T1000 (cell line): Measurements from ENCODE around the gene FHIP1B.

Source experiments
- DNase-seq: peaks from one replicate; lab custom pipeline; 2025; ENCODE audit warnings: mixed read lengths; lab: John Stamatoyannopoulos, UW

Gene FHIP1B

GRCh38 chr11:6240139-6240538 is 5.7 kb upstream of the FHIP1B start:
- no peak for DNase-seq

- no peak for DNase-seq
Observed at GRCh38 chr11:6238902-6239301, 4.5 kb upstream of the FHIP1B start, which contains the start of gene CNGA4. TSS of gene CNGA4 (plus strand) at chr11:6239089. CDS start at chr11:6239207, 118 bp downstream.

- no peak for DNase-seq
Observed at GRCh38 chr11:6237761-6238302, 3.4 kb upstream of the FHIP1B start.

GRCh38 chr11:6237266-6237665 is 2.8 kb upstream of the FHIP1B start:
- DNase-seq = no peak

- no peak for DNase-seq
Observed at GRCh38 chr11:6233984-6234386, 451 bp downstream of the FHIP1B start.

DNA sequence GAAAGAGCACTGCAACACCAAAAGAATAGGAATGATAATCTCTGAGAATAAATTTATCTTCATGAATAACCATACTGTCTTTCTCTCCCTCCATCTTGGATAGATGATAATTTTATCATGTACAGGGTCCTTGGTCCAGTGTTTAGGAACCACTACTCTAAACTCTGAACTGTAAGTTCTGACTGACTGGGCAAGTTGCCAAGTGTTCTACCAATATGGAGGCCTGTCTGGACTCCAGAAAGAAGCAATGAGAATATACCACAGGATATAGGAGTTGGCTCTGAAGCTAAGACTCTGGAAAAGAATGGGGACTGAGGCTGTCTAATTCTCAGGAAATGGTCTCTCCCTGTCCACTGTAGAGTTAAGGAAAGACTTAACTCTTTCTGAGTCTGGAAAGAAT is 1.5 kb downstream of the FHIP1B start:
- DNase-seq = no peak

- no peak for DNase-seq
Observed at GRCh38 chr11:6229911-6230310, 4.5 kb downstream of the FHIP1B start.

DNA sequence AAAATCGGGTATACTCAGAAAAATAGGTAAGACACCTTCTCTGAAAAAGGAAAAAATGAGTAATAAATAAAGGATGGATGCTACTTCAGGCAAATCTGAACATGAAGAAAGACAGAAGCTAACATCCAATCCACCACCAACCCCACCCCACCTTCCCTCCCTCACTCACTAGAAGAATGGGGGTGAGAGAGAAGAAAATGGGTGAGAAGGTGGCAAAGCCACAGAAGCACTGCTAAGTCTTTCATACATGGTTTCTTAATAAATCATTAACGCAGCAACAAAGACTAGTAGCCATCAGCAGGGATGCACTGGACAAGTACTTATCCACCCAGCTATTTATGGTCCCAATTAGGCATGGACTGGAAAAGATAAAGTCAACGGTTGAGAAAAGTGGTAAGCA is 5.9 kb downstream of the FHIP1B start:
- DNase-seq = no peak

DNA sequence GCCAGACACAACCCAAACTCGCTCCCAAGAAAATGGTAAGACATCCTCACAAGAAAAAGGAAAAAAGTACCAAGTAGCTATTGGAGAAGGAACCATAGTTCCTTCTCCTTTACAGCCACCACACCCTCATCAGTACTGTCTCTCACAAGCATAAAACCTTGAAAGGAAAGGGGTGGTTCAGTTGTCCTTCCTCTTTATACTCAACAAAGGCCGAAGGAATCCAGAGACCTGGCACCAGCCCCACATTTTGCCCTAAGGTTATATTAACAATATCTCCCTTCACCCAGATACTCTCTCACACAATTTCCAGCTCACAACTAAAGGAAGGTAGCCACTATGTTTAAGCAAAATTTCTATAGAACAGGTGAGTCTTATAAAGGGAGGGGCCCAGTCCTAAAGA is 8.5 kb downstream of the FHIP1B start:
- no peak for DNase-seq

DNA sequence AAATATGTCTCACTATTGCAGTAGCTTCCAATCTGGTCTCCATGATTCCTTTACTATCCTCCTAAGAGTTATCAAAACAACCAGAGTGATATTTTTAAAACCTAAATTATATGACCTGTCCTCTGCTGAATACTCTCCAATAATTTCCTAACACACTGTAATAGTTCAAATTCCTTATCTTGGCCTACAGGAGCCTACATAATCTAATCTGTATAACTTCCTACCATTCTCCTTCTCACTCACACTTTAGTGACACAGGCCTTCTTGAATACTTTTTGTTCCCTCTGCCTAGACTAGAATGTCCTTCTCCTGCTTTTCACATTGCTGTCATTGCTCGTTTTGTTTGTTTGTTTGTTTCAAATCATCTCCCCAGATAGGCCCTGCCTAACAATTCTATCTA is 9.4 kb downstream of the FHIP1B start:
- DNase-seq = no peak

DNA sequence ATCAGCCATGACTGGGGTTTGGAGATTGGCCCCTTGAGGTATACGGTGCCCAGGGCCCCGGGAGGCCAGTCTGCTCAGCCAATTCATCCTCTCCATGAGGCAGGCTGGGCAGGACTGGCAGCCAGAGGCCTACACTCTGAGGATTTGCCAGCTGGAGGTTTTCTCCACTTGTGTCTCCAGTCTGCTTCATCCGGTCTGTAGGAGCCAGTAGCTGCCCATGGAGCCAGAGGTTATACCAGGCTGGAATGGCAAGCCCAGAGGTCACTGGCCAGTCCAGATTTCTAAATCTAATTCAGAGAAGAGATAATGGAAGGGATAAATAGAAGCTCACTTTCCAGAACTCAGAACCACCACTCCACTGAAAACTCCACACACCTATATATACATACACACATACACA is 10.0 kb downstream of the FHIP1B start:
- no peak for DNase-seq

DNA sequence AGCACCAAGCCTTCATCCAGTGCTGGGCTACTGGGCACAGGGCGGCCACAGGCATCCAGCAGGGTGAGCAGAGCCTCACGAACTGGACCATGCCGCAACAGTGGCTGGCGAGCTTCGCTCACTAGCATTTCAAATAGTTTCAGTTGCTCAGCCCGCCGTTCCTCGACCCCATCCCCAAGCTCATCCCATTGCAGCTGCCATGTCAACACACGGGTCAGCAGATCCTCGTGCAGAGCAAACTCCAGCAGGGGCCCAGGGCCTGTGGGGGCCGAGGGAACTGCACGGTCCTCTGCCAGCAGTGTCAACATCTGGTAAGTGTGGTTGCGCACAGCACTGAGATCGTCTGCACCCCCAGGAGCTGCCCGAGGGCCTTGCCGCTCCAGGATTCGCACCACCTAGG is 10.6 kb downstream of the FHIP1B start:
- DNase-seq = no peak

GRCh38 chr11:6219359-6219758 is 15.1 kb downstream of the FHIP1B start:
- peak; percentile 16 for DNase-seq

DNA sequence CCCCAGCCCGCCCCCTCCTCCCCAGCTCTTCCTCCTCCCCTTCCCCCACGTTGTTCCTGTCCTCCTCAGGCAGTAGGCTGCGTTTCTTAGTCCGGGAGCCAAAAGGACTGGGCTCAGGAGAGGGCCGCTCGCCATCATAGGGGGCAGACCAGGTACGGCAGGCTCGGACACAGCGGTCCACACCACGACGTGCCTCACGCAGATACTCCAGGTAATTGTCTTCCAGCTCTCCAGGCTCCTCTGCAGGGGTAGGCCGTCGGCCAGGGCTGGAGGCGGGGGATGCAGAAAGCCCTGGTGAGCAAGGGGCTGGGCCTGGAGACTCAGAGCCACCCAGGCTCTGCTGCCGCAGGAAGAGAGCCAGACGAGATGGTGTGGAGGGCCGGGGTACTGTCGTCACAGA is 16.7 kb downstream of the FHIP1B start:
- DNase-seq = no peak

DNA sequence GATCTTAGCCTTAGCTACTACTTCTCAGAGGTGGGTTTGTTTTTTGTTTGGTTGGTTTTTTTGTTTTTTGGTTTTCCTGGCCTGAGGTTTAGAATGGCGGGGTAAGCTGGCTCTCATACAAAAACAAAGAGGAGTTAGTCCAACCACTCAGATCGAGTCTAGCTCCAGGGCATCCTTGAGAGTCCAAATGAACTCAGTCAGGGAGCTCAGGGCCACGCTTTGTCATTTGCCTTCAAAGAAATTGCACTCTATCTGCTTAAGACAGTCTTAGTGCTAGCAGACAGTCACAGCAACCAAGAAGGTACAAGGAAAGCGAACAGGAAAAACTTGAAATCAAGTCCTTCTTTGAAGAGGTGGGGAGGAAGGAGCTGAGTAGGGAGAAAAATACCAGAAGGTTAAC is 17.9 kb downstream of the FHIP1B start:
- DNase-seq = no peak

- no peak for DNase-seq
Observed at GRCh38 chr11:6214530-6214929, 19.9 kb downstream of the FHIP1B start.

DNA sequence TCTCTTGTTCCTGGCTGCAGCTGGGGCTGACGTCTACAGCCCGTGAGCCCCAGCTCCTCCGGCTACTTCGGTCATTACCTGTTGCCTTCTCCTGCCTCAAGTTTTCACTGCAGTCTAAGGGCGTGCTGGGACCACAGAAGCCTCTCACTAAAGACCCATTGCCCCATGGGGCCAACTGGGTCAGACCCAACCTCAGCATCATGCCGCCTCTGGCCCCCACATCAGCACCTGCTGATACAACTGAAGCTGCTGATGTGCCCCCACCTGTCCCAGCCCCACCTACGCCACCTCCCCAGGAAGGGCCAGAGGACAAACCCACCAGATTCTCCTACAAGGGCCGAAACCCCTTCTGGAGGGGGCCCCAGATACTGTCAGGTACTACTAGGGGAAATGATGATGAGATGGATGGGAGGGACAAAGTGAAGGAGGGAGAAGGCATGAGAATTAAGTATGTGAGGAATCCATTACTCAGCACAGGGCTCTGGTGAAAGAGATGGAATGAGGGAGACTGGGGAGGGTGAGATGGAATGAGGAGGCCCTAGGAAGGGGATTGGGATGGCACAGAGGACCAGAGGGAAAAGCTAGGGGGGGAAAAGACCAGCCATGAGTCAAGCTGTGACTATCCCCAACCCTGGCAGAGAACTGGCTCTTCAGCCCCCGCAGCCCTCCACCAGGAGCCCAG is 24.0 kb downstream of the FHIP1B start:
- no peak for DNase-seq

GRCh38 chr11:6209801-6210200 is 24.6 kb downstream of the FHIP1B start:
- no peak for DNase-seq

DNA sequence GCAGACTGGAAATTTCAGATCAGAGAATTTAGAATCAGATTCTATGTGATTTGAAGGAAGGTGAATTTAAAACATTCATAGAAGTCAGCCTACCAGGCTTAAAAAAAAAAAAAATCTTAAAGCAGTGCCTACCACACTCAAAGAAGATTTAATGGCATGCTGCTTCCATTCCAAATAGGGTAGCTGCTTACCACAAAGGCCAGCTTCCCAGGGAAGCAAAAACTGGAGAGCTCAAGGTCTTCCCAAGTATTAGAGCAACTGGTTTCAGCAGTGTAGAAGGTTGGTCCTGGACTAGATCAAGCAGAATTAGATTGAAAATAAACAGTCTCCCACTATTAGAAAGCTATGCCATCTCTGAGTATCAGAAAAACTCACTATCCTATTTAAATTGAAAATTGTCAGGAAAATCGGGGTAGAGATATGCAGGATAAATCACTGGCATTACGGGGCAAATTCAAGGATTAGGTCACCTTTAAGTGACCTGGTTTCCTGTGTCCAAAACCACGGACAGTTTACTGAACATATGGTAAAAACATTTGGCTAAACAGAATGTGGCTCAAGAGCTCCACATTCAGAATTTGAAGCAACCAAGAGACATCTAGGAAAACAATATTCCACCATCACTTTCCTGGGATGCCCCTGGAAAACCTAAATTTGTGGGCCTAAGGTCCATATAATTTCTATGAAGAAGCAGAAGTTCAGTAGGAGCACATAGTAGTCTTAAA is 27.8 kb downstream of the FHIP1B start:
- DNase-seq = no peak

DNA sequence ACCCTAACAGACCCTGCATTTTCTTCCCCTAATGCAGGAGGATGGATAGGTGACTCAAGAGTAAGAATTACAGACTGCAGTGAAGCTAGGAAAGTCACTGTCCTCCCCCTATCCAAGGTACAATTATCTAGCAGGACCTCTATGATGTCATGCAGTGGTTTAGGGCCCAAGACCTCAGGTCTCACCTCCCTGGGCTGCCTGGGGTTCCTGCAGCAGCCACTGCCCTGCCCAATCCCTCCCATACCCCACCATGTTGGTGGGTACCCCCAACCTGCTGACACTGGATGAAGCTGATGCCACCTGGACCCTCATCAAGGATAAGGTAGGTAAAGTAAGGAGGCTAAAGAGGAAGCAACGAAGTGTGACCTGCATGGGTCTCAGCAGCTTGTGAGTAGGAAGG is 29.1 kb downstream of the FHIP1B start, which contains the start of gene C11orf42:
Gene C11orf42 (plus strand): TSS at position 192 of the 400 bp plus-strand sequence. CDS start 59 bp downstream, at position 251.
- no peak for DNase-seq

GRCh38 chr11:6204706-6205105 is 29.7 kb downstream of the FHIP1B start:
- no peak for DNase-seq

DNA sequence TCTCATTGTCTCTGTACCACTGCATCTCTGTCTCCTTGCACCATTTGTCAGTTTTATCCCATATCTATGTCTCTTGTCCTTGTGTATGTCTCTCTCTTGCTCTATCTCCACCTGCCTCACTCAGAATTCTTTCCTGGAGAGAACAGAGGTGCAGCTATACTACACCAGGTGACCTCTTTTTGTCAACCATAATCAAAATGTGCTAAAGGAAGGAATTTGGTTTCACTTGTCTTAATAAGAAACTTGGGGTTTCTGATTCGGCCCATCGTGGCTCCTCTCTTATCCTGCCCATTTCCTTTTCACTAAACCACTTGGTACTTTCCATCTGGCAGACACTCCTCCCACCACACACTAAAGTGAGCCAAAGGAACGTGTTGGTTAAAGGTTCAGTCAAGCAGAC is 31.1 kb downstream of the FHIP1B start:
- no peak for DNase-seq

GRCh38 chr11:6202041-6202440 is 32.4 kb downstream of the FHIP1B start:
- no peak for DNase-seq
